ENCODE data around the gene CRB1.

- no peak for TF ChIP-seq CTCF (IDR thresholded peaks at IDR 0.05; ENCODE audit: insufficient read depth, low read depth, low read length)
- no peak for TF ChIP-seq EZH2 (IDR thresholded peaks at IDR 0.05; ENCODE audit: insufficient read depth, low read length)
These were observed 176.7 kb downstream of the CRB1 start for GRCh38 chr1:197444755-197445154.

Data from astrocyte (in vitro differentiated cells and primary cell).